HepG2 (cell line): ENCODE results near the gene UBE2H. TPM values are rescaled to one million over a fixed set of nuclear protein-coding genes. Genes with fewer than 3 reads are reported as not detected.

Source experiments
- ARID3A ChIP-seq: IDR thresholded peaks from 2 replicates; pipeline ENCODE4 v1.6.1; 2012; ENCODE audit warnings: low read depth, low read length, improper control_type of control experiment
- ATAD3A ChIP-seq: sonication (generic); formaldehyde crosslinking; IDR thresholded peaks from 2 replicates; pipeline ENCODE4 v1.4.0; 2020; ENCODE audit warnings: missing genetic modification reagents
- DNMT3B ChIP-seq: conservative IDR thresholded peaks from 2 replicates; pipeline ENCODE4 v1.6.1; 2016; ENCODE audit warnings: missing biosample characterization, control low read depth
- IRF2 ChIP-seq: IDR thresholded peaks from 2 replicates; pipeline ENCODE4 v1.6.1; 2018; ENCODE audit warnings: missing genetic modification reagents, missing compliant biosample characterization
- KMT2B ChIP-seq: IDR thresholded peaks from 2 replicates; pipeline ENCODE4 v1.6.1; 2016; ENCODE audit warnings: missing genetic modification reagents, missing compliant biosample characterization
- MEIS1 ChIP-seq: sonication (generic); formaldehyde crosslinking; IDR thresholded peaks from 2 replicates; pipeline ENCODE4 v1.9.0; 2021; ENCODE audit warnings: mild to moderate bottlenecking, missing genetic modification reagents, moderate library complexity, borderline replicate concordance
- MIER3 ChIP-seq: IDR thresholded peaks from 2 replicates; pipeline ENCODE4 v1.6.1; 2016; ENCODE audit warnings: missing compliant biosample characterization, borderline replicate concordance
- NR2F2 ChIP-seq: IDR thresholded peaks from 2 replicates; pipeline ENCODE4 v1.6.1; 2012; ENCODE audit warnings: low read depth, inconsistent platforms, borderline replicate concordance
- POLR2AphosphoS5 ChIP-seq: IDR thresholded peaks from 2 replicates; pipeline ENCODE4 v1.6.1; 2012; ENCODE audit warnings: low read depth, low read length
- SIX1 ChIP-seq: sonication (generic); formaldehyde crosslinking; IDR thresholded peaks from 2 replicates; pipeline ENCODE4 v1.4.0; 2020; ENCODE audit warnings: missing genetic modification reagents, borderline replicate concordance
- TCF7L2 ChIP-seq: IDR thresholded peaks from 2 replicates; pipeline ENCODE4 v1.6.1; 2011; ENCODE audit warnings: mild to moderate bottlenecking, low read depth, low read length, moderate library complexity
- THAP11 ChIP-seq: IDR thresholded peaks from 2 replicates; pipeline ENCODE4 v1.6.1; 2016; ENCODE audit warnings: missing biosample characterization, missing genetic modification reagents
- TOPORS ChIP-seq: sonication (generic); formaldehyde crosslinking; IDR thresholded peaks from 2 replicates; pipeline ENCODE4 v1.8.0; 2023; ENCODE audit warnings: mild to moderate bottlenecking, missing genetic modification reagents
- ZFP82 ChIP-seq: sonication (generic); formaldehyde crosslinking; IDR thresholded peaks from 2 replicates; pipeline ENCODE4 v1.5.1; 2020; ENCODE audit warnings: mild to moderate bottlenecking, missing genetic modification reagents, borderline replicate concordance
- ZFY ChIP-seq: sonication (generic); formaldehyde crosslinking; IDR thresholded peaks from 2 replicates; pipeline ENCODE4 v1.4.0; 2020; ENCODE audit warnings: missing genetic modification reagents
- ZNF274 ChIP-seq: sonication (generic); formaldehyde crosslinking; IDR thresholded peaks from 2 replicates; pipeline ENCODE4 v1.5.1; 2020; ENCODE audit warnings: mild to moderate bottlenecking, missing genetic modification reagents
- ZNF430 ChIP-seq: sonication (generic); formaldehyde crosslinking; IDR thresholded peaks from 2 replicates; pipeline ENCODE4 v1.9.0; 2021; ENCODE audit warnings: mild to moderate bottlenecking, missing genetic modification reagents
- ZNF431 ChIP-seq: sonication (generic); formaldehyde crosslinking; IDR thresholded peaks from 2 replicates; pipeline ENCODE4 v1.9.0; 2022; ENCODE audit warnings: missing genetic modification reagents, low read depth, mild to moderate bottlenecking, borderline replicate concordance
- ZNF451 ChIP-seq: sonication (generic); formaldehyde crosslinking; IDR thresholded peaks from 2 replicates; pipeline ENCODE4 v1.5.0; 2020; ENCODE audit warnings: mild to moderate bottlenecking, missing genetic modification reagents
- ZNF580 ChIP-seq: IDR thresholded peaks from 2 replicates; pipeline ENCODE4 v1.6.1; 2016; ENCODE audit warnings: low read depth, borderline replicate concordance
- ZNF816 ChIP-seq: sonication (generic); formaldehyde crosslinking; IDR thresholded peaks from 2 replicates; pipeline ENCODE4 v1.8.0; 2022; ENCODE audit warnings: missing genetic modification reagents, mild to moderate bottlenecking, borderline replicate concordance
- polyA plus RNA-seq, 8 experiments: library from polyadenylated mRNA; depleted of rRNA in 3 of 8; stranded (reverse) in 7 of 8; unstranded in 1 of 8; fragments of >200 nt; fragmentation: Illumina TruSeq in 4 of 8; extraction: Trizol in 4 of 8; gene quantifications; 2 replicates each; pipeline versions ENCODE4 v1.2.1 to v1.2.3, GENCODE V29; 2011 to 2016; ENCODE audit warnings: low read depth in 4 of 8, missing spikeins in 1 of 8, mixed read lengths in 1 of 8; ENCODE audit not compliant: insufficient read depth in 1 of 8
- total RNA-seq, 5 experiments: library from RNA; depleted of rRNA; stranded (reverse); fragments of >200 nt; fragmentation: Illumina TruSeq; extraction: Trizol; gene quantifications; 2 replicates each; pipeline ENCODE4 v1.2.3, GENCODE V29; 2016; ENCODE audit warnings: low read depth in 1 of 5
- TF ChIP-seq, protein P1 (sequence below): IDR thresholded peaks from 2 replicates; pipeline ENCODE4 v1.6.1; 2016; ENCODE audit warnings: low read depth, control low read depth
- TF ChIP-seq, protein P2 (sequence below): sonication (generic); formaldehyde crosslinking; IDR thresholded peaks from 2 replicates; pipeline ENCODE4 v1.5.0; 2020; ENCODE audit warnings: mild to moderate bottlenecking, missing genetic modification reagents, borderline replicate concordance

Gene UBE2H
- total and polyA plus RNA-seq, 2 of the 13 experiments (the other 11 are each of a cell fraction or from before 2014, with no cell fraction given): 15.5 to 40.1 TPM

DNA sequence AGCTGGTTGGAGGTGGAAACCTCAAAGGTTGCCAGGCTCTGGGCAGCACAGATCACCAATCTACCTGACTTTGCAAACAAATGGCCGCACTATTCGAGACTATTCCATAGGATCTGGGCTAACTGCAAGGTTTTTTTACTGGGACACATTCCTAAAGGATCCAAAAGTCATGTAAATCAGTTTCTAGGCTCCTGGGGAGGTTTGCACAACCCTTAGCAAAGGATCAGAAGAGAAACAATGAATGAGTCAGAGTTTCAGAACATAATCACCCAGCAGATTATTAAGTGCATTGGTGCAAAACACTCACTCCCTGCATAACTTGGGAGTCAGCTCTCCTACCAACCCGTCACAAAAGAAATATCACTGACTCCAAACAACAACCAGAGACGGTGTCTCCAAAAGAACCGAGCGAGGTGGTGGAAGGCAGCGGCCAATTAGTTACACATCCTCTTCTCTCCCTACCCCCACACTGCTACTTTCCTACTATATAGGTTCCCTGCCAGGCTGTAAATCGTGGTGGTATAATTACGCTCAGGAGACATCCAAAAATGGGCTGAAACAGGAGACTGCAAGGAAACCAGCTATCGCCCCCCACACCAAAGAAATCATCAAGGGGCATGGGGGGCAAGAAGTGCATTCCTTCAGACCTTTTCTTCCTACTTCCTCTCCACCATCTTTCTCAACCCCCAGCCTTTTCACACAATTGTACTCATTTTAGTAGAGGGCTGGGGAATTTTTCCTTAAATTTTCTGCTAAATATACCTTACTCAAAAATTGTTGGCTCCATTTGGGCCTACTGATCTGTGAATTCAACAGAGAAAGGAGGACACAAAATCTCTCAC lies 3.2 kb downstream of the UBE2H start (continued):
- TF ChIP-seq ZNF580 (CRISPR knock-in tag) (no peak; the same call in none of the 2 replicates), ZNF431 (no peak), IRF2 (CRISPR knock-in tag) (no peak), TOPORS (CRISPR knock-in tag) (no peak), MEIS1 (CRISPR knock-in tag) (no peak), ATAD3A (CRISPR knock-in tag) (no peak), THAP11 (no peak), ZNF274 (CRISPR knock-in tag) (no peak), ZFP82 (CRISPR knock-in tag) (no peak), SIX1 (CRISPR knock-in tag) (no peak), DNMT3B (no peak), TCF7L2 (no peak), KMT2B (CRISPR knock-in tag) (no peak), ZNF816 (CRISPR knock-in tag) (0 out of 2 replicates have a peak, but pooled peaks have one; percentile 27), POLR2AphosphoS5 (peak; percentile 14; the same call in 1 of the 2 replicates), MIER3 (CRISPR knock-in tag) (no peak), ZFY (CRISPR knock-in tag) (no peak; the same call in 1 of the 2 replicates), ZNF451 (CRISPR knock-in tag) (no peak), ARID3A (no peak), ZNF430 (CRISPR knock-in tag) (0 out of 2 replicates have a peak, but pooled peaks have one; percentile 23), NR2F2 (no peak; the same call in 1 of the 2 replicates)
- TF ChIP-seq, protein P1, sequence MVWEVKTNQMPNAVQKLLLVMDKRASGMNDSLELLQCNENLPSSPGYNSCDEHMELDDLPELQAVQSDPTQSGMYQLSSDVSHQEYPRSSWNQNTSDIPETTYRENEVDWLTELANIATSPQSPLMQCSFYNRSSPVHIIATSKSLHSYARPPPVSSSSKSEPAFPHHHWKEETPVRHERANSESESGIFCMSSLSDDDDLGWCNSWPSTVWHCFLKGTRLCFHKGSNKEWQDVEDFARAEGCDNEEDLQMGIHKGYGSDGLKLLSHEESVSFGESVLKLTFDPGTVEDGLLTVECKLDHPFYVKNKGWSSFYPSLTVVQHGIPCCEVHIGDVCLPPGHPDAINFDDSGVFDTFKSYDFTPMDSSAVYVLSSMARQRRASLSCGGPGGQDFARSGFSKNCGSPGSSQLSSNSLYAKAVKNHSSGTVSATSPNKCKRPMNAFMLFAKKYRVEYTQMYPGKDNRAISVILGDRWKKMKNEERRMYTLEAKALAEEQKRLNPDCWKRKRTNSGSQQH: no peak
- TF ChIP-seq, protein P2, sequence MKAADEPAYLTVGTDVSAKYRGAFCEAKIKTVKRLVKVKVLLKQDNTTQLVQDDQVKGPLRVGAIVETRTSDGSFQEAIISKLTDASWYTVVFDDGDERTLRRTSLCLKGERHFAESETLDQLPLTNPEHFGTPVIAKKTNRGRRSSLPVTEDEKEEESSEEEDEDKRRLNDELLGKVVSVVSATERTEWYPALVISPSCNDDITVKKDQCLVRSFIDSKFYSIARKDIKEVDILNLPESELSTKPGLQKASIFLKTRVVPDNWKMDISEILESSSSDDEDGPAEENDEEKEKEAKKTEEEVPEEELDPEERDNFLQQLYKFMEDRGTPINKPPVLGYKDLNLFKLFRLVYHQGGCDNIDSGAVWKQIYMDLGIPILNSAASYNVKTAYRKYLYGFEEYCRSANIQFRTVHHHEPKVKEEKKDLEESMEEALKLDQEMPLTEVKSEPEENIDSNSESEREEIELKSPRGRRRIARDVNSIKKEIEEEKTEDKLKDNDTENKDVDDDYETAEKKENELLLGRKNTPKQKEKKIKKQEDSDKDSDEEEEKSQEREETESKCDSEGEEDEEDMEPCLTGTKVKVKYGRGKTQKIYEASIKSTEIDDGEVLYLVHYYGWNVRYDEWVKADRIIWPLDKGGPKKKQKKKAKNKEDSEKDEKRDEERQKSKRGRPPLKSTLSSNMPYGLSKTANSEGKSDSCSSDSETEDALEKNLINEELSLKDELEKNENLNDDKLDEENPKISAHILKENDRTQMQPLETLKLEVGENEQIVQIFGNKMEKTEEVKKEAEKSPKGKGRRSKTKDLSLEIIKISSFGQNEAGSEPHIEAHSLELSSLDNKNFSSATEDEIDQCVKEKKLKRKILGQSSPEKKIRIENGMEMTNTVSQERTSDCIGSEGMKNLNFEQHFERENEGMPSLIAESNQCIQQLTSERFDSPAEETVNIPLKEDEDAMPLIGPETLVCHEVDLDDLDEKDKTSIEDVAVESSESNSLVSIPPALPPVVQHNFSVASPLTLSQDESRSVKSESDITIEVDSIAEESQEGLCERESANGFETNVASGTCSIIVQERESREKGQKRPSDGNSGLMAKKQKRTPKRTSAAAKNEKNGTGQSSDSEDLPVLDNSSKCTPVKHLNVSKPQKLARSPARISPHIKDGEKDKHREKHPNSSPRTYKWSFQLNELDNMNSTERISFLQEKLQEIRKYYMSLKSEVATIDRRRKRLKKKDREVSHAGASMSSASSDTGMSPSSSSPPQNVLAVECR: no peak
